GM11168 (cell line): ENCODE measurements around the gene VAMP2.
"Not testable (repeated sequence)": the region's sequence is repeated elsewhere in the genome, so short reads cannot be mapped to it uniquely, and the experiment has no call there.

Experiments
- in situ Hi-C: fragments of 300-500 bp; cut with MboI; formaldehyde crosslinking; loops from one replicate; pipeline ENCODE4 v1.12.0; 2022; ENCODE audit warnings: low sequenced_read_pairs; ENCODE audit not compliant: unreplicated experiment

Gene VAMP2

GRCh38 chr17:8176998-8177731 is 14.4 kb upstream of the VAMP2 start:
- in situ Hi-C loops: no loop called here

DNA sequence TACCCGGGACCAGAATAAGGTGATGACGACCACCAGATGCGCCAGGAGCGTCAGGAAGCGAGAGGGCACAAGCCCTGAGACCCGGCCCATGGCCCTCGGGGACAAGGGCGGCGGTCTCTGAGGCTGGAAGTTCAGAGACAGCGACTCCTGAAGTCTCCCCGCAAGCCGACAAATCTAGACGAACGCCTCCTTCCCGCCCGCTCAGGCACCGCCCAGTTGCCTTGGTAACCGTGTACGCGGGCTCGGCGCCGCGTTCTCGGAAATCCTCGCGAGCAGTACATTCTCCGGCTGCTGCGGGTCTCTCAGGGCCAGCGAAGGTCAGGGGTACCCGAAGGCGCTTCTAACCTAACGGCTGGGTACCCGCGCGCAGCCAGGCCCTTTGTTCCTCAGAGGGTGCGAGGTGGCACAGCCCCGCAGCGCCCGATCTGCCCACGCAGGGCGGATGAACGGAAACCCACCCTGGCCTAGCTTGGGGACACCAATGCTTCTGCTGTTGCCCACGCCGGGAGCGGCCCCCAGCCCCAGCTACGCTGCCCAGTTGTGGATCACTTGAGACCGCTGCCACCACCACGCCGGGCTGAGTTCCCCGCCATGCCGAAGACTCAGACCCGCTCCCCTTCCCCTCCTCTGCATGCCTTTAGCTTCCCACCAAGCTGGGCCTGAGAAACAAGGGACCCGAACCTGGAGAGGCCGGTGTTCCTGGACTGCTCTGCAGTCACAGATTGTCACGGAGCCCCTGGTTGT is 13.6 kb upstream of the VAMP2 start, which contains the start of gene TMEM107:
TSS of gene TMEM107 (minus strand) at position 184 of the 744 bp plus-strand sequence. CDS start at position 90, 94 bp downstream.
- in situ Hi-C loops: no loop called here

DNA sequence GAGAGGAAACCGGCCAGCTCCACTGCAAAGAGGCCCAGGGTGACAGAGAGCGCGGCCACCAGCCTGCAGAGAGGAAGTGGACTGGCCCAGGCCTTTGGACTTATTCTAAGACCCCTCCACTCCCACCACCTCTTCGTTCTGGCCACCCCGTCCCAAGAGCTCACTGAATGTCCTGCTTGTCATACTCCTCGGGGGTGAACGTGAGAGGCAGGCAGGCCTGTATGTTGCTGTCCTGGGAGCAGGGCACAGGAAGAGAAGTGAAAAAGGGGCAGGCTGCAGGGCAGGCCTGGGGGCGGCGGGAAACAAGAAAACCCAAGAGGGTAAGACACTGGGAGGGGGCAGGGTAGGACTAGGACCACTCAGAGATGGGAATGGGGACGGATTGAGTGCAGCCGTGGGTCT is 13.0 kb upstream of the VAMP2 start:
- in situ Hi-C loops: no loop called here

DNA sequence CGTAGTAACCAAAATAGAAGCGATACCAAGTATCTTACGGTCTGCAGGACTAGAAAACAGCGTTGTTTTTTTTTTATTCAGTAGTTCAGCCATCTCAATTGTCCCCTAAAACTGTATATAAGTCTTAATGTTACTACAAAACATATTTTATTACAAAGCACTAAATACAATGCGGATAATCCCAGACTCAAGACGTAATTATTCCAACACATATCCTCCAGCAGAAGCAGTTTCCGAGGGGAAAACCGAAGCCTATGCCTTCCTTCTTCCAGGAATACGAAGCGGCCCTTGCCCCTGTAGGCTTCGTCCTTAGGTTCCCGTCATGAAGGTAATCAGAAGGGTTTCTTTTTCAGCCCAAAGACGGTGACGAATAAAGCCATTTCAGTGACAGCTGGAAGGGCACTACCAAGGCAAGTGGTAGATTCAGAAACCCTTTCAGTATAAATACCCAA is 11.1 kb upstream of the VAMP2 start:
- in situ Hi-C loops: no loop called here

DNA sequence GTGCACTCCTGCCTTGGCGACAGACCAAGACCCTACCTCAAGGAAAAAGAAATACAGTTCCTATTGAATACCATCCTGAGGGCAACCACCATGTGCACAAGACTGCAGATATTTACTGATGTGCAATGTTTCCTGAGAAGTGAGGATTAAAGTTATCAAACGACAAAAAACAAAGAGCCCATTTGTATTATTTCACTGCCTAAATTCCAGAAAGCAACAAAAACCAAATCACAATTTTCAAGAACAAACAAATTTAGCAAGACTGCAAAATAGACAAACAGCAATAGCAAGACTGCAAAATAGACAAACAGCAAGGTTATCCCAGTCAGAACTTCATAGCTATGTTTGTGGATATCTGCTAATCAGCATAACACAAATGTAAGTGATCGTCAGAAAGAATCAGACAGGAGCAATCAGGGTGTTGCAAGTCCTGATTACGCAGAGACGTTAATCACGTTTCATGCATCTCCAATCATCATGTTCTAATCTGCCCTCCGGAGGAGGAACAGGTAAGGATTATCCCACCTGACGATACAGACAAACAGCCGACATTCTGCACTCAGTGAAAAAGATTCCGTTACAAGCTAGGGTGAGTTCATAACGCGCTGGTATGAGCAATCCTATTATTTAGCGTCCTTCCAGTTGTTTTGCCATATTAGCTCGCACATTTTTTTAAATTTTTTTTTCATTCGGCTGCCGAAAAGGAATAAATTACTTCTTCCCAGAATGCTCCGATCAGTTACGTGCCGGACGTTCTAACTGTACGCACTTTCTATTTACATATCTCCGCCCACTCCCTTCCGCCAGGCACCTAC is 10.5 kb upstream of the VAMP2 start:
- in situ Hi-C loops: no loop called here

DNA sequence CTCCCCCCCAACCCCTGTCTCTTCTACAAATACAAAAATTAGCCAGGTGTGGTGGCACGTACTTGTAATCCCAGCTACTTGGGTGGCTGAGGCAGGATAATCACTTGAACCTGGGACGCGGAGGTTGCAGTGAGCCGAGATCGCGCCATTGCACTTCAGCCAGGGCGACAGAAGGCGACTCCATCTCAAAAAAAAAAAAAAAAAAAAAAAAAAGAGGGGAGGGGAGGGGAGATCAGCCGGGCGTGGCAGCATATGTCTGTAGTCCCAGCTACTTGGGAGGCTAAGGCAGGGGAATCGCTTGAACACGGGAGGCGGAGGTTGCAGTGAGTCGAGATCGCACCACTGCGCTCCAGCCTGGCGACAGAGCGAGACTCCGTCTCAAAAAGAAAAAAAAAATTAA is 7.4 kb upstream of the VAMP2 start:
- in situ Hi-C loops: not testable (repeated sequence)

- in situ Hi-C loops: no loop called here
These were observed 4.8 kb upstream of the VAMP2 start for GRCh38 chr17:8167526-8167925.

DNA sequence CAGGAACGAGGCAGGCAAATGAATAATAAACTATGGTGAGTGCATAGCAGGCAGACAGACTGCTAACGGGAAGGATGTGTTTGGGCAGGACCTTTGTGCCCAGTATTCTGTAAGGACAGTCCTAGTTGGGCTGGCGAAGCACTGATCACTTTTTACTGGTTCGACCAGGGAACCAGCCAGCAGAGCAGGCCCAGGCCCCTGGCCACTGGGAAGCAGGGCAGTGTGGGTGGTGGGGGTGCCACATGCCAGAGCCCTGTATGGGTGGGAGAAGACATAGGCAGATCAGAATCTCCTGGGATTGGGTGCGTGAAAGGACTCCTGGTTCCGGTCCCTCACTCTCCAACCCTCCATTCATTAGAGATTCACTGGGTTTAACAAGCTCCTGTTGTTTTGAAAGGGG is 4.0 kb upstream of the VAMP2 start:
- in situ Hi-C loops: no loop called here

DNA sequence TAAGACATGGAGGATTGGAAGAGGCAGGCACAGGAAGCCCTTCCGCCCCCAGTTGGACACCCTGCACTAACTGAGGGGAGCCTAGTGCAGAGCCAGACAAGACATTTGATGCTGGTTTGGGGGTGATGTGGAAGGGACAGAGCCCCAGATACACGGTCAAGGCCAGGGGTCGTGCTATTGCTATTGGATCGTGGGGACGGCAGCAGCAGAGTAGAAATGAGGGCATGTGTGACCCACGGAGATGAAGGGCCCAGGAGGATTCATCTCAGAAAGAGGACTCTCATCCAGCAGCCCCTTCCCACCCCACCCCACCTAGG is 2.0 kb upstream of the VAMP2 start:
- in situ Hi-C loops: no loop called here

- in situ Hi-C loops: no loop called here
These were observed 1.4 kb upstream of the VAMP2 start for GRCh38 chr17:8163978-8164814.

DNA sequence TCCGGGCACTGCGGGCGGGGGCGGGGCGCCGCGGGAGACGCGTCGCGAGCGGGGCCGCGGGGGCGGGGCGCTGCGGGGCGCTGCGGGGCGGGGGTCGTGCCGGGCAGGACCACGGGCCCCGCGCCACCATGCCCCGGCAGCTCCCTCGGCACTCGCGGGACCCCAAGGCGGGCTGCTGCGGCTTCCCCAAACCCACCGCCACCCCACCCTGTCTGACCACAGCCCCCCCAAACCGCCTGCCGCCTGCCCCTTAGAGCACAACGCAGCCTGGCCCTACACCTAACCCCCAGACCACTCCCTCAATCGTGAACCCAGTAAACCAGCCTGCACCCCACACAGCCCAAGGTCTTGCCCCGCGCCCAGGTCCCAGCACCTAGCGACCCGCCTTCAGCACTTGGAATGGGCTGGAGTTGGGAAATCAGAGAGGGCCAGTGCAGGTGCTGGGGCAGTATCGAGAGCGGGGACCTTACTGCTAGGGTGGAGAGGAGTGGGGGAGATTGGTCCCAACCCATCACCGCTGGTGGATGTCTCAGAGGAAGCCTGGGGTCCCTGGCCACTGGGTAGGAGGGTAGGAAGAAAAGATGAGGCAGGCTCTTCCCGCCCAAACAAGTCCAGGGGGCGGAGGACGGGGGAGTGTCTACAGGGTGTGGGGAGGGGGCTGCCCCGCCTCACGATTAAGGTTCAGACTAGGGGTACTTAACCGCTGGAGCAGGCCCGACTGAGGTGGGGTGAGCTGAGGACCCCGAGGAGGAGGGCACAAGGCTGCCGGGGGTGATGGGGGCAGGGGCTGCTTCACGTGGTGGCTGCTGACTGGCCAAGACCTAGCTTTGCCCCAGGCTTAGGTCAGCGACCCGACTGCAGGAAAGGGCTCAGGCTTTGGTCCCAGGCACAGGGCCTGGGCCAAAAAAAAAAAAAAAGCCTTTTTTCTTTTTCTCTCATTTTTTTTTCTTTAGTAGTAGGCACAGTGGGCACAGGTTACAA is 539 bp upstream of the VAMP2 start:
- in situ Hi-C loops: no loop called here

DNA sequence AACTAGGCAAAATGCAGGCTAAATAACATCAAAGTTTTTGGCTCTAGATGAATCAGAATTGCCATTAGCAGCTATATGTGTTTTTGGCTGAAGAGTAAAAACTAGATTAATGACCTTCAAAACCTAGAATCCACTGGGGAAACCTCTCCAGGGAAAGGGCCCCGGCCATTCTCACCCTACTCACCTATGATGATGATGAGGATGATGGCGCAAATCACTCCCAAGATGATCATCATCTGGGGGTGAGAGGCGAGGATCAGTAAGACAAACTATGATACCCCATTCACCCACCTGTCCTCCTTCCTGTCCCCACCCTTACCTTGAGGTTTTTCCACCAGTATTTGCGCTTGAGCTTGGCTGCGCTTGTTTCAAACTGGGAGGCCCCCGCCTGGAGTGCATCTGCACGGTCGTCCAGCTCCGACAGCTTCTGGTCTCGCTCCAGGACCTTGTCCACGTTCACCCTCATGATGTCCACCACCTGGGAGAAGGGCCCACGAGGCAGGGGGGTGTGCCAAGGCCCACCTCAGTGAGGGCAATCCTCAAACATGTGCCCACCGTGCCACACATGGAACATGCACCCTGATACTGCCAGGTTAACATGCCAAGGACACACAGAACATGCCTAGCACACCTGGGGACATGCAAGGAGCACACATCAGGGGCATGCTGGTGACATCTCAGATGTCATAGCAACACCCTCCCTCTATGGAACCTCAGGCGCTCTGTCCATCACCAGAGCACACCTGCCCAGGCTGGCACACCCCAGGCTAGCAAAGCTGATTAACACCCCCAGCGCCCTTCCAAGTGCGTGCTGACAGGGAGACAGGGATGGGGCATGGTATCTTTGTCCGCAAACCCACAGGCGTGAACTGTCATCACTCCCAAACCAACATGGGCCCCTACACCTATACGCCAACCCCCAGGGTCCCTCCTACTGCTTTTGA is 1.2 kb downstream of the VAMP2 start:
- in situ Hi-C loops: no loop called here

- in situ Hi-C loops: no loop called here
These were observed 2.0 kb downstream of the VAMP2 start for GRCh38 chr17:8160741-8161221.

GRCh38 chr17:8160224-8160577 is 2.5 kb downstream of the VAMP2 start:
- in situ Hi-C loops: no loop called here

GRCh38 chr17:8159459-8160223 is 3.1 kb downstream of the VAMP2 start:
- in situ Hi-C loops: no loop called here

- in situ Hi-C loops: no loop called here
These were observed 3.7 kb downstream of the VAMP2 start for GRCh38 chr17:8159032-8159400.
